DMS114 treated with DMSO at 0.1 percent for 48 hours (cell line): ENCODE measurements around the gene SSBP3.
A peak's percentile ranks its signal among the peaks of the same experiment; 100 is the strongest.

Source experiments
- DNase-seq: peaks from one replicate; lab custom pipeline; 2025; ENCODE audit not compliant: unreplicated experiment; lab: John Stamatoyannopoulos, UW

Gene SSBP3

GRCh38 chr1:54410359-54410758 lies 4.2 kb upstream of the SSBP3 start:
- no peak for DNase-seq

DNA sequence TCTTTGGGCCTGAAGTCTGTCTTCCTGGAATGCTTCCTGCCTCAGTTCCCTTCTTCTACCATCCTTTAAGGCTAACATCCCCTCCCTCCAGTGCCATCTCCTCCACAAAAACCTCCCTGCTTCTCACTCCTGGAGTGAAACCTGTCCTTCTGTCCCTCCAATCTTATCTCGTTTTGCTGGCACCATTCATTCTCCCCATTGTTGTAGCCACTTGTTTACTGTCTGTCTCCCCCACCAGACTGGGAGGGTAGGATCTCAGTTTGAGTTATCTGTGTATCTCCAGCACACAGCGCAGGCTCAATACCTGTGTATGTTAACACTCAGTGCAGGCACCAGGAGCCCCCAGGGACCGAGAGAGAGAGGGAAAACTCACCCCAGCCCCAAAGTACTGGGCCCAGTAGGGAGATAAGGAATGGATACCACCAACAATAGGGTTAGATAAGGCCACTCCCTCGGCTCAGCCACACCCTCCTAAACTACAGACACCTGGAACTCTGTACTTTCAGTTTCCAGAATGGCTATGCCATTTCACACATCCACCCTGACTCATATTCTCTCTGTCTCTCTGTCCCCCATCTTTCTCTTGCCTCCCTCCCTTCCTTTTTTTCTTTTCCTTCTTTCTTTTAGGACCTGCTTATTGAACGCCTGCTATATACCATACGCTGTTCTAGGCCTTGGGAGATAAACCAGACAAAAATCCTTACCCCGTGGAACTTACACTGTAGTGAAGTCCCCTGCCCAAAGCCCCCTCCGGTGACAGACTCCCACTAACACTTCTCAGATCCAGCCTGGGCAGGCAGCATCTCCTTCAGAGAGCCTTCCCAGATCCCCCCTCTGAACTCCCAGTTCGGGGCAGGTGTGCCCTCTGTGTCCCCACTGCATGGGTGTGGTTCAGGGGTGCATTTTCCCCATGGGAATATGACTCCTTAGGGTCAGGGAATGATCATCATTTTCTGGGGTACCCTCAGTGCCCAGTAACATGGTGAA lies 3.3 kb upstream of the SSBP3 start:
- DNase-seq, result no peak

GRCh38 chr1:54408147-54409066 lies 2.2 kb upstream of the SSBP3 start:
- no peak for DNase-seq

GRCh38 chr1:54407404-54408146 lies 1.4 kb upstream of the SSBP3 start:
- peak; percentile 94 for DNase-seq

DNA sequence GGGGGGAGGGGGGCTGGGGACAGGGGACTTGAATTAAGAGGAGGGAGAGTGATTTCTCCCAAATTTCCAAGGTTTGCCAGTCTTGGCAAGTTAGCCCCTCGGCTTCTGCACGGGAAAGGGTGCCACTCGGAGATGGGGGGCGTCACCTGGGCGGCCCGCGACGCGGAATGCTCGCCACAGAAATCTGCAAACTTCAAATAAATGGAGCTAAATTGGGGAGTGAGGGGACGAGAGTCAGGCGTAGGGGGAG lies 885 bp upstream of the SSBP3 start:
- DNase-seq, result no peak

- DNase-seq, result no peak
These were observed 298 bp downstream of the SSBP3 start for GRCh38 chr1:54405898-54406293.

DNA sequence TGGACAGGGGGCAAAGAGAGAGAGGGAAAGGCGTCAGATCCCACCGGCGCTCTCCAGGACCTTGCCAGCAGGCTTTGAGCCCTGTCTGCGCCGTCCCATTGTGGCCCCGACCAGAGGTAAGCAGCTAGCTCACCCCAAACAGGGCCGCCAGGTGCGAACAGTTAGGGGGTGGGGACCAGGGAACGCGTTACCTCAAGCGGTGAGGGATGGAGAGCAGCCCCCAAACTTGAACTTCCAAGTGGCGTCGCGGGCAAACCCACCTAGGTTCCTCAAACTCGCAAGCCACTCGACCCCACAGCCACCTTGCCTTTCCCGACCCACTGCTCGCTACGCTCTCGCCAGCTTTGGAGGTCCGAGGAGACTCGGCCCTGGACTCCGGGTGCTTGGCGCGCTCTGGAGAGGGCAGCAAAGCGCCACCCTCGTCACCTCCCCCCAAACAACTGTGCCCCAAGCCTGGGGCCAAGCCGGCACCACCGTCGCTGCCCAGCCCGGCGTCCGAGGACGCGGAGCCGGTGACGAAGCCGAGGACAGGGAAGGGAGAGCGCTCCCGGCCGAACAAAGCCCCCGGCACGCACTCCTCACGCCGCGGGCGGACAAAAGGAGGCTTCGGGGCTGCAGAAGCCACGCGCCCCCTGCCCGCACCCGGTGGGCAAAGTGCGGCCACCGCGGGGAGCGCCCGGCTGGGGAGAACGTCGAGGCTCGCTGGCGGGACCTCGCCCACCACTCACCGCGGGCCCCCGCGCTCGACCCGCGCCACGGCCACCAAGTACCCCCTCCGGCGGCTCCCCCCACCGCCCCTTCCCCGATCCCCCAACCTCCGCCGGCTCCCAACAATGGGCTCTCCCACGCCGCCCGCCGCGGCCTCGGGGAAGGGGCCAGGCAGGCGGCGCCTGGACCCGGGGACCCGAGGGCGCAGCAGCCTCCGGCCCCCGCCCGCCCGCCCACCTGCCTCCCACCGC lies 976 bp downstream of the SSBP3 start:
- DNase-seq, result no peak

GRCh38 chr1:54404263-54404662 lies 1.9 kb downstream of the SSBP3 start:
- DNase-seq, result no peak

- no peak for DNase-seq
These were observed 2.4 kb downstream of the SSBP3 start for GRCh38 chr1:54403808-54404261.

- no peak for DNase-seq
These were observed 2.8 kb downstream of the SSBP3 start for GRCh38 chr1:54403405-54403804.

DNA sequence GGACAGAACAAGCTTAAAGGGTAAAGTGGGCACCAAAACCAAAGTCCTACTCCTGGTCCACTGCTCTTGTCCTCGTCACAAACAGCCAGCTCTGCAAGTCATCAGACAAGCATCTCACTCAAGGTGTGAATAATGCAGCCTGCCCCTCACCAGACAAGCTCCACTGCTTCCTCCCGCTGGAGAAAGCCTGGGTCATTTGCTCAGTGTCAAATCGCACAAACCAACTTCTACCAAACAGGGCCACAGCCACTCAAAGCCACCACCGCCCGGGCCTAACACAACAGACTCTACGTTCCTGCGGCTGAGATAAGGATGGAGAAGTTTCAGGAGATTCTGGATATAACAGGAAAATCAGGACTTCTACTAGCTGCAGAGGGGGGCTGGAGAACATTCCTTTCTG lies 3.3 kb downstream of the SSBP3 start:
- DNase-seq, result no peak

GRCh38 chr1:54401799-54402198 lies 4.4 kb downstream of the SSBP3 start:
- no peak for DNase-seq

GRCh38 chr1:54400329-54400728 lies 5.9 kb downstream of the SSBP3 start:
- DNase-seq, result no peak

DNA sequence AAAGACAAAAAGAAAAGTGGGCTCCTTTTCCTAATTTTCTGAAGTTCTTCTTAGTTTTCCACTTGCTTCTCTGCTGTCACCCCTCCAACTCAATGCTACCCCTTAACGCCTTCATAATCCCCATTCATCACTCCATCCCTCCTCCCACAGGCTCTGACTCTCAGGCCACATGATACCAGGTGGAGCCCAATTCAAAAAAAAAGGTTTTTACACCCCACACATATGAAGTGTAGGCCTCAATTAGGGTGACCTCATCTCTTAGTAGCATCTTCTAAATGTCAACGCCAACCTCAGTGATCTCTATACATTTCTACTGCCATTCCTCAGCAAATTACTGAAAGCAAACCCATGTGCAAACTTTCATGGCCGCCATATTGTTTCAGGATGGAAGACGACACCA lies 6.4 kb downstream of the SSBP3 start:
- no peak for DNase-seq

GRCh38 chr1:54398963-54399528 lies 7.1 kb downstream of the SSBP3 start:
- DNase-seq, result no peak

DNA sequence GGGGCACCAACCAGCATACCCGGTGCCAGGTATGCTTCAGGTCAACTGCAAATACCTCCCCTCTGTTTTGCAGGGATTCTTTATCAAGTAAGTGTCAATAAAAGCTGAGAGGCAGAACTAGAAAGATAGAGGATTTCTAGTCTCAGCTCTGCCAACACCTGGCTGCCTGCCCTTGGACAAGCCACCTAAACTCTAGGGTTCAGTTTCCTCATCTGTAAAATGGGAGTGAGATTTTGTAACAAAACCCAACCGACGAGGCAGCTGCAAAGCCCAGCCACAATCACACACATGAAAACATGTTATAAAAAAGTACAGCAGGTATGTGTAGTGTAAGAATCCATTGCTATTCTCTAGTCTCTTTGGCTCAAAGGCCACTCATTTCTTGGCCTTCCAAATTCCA lies 8.2 kb downstream of the SSBP3 start:
- no peak for DNase-seq

DNA sequence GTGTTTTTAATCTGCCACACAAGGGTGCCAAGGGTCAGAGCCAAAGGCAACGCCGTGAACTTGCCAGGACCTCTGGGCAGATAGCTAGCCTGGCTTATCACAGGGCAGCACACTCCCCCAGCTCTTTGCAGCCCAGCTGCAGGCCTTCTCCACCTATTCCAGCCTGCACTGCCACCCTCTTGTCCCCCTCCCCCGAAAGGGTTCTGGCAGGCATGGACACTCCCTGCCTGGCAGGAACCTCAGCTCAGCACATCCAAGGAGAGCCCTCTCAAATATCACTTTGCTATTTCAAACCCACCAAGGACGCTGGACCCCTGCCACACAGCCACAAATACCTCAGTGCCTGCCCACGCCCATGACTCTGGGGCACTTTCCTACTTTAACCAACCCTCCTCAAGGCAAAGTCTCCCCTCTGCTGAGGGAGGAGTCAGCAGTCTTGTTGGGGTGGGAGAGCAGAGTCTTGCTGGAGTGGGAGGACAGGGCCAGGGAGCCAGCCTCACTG lies 9.1 kb downstream of the SSBP3 start:
- DNase-seq, result no peak

- DNase-seq, result no peak
These were observed 9.8 kb downstream of the SSBP3 start for GRCh38 chr1:54396261-54396933.

DNA sequence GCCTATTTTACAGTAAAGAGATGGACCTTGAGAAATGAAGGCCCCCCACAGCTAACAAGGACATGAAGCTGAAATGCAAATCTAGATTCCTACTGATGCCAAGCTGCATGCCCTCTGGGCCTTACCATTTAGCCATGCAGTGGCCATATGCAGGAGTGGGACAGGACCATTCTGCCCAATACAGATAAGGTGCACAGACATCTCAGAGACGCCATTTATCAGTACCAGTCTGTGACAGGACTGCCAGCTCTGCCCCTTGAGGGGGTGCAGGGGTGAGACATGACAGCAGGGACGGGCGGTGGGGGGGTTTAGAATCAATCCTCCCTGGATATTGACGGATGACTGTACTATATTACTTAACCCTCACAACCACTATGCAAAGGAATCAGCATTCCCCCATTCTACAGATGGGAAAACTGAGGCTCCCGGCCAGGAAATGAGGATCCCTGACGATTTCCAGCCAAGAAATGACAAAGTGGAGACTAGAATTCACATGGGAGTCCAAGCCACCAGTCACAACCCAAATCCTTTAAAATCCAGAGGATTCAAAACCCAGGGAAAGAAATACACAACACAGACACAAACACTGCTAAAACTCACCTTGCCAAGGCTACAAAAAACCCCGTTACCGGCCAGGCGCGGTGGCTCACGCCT lies 10.8 kb downstream of the SSBP3 start:
- no peak for DNase-seq
